Measurements from ENCODE around the gene RAX.

Gene RAX

DNA sequence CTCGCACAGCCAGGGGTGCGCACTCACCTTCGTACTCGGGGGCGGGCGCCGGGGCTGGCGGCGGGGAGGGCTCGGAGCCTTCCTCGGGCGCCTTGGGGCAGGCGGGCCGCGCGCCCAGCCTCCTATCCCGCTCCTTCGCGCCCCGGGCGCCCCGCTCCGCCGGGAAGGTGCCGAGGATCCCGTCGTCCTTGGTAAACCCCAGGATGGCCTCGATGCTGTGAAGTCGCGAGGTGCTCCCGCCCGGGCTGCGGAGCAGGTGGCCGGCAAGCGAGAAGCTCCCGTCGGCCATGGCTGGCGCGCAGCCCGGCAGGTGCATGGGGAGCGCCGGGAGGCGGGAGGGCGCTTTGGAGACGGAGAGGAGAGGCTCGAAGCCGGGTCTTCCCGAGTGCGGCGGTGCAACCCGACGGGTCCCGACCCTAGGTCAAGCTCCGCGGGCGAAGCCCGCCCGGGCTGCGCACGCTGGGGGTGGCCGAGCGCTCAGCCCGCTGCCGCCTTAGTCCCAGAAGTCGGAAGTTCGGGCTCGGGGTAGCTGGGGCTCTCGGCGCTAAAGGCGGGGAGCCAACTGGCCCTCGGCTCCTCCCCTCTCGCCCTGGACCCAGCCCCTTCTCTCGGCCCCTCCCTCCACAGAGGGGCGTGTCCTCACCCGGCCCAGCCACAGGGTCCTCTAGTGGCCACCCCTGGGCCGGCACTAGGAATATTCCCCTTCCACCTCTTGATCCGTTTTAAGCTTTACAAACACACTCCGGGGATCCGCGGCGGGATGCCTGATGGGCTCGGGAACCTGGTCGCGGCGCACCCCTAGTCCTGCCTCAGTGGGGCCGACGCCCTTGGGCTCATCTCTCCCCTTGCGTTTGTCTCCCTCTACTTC, at the start of gene RAX:
TSS of gene RAX (minus strand) at position 564 of the 868 bp plus-strand sequence. CDS start at position 316, 248 bp downstream.
- DNase-seq, result no peak

DNA sequence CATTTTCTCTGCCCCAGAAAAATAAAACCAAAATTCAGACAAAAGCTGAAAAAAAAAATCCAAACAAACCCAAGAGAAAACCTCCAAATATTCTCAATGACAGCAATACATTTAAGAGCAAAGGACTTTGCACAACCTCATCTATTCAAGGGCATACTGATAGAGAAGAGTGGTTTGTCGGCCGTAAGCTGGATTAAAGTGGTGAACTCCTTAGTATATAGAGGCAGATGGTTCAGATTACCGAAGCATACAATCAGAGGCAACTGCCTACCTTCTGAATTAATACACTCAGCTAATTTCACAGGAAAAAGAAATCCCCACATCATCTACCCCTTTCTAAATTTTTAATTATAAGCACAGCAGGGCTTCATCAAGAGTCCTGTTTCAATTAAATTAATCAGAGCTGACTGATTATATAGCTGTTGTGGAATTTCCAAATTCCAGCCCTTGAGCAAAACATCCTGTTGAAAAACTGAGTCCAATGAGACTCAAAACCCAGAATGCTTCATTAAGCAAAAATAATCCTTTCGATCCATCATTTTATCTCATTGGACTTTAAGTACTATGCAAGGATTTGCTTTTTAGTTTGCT, 45.3 kb upstream of the RAX start, which contains the start of gene CPLX4:
TSS of gene CPLX4 (minus strand) at position 190 of the 591 bp plus-strand sequence. CDS start at position 3, 187 bp downstream.
- no peak for DNase-seq

DNA sequence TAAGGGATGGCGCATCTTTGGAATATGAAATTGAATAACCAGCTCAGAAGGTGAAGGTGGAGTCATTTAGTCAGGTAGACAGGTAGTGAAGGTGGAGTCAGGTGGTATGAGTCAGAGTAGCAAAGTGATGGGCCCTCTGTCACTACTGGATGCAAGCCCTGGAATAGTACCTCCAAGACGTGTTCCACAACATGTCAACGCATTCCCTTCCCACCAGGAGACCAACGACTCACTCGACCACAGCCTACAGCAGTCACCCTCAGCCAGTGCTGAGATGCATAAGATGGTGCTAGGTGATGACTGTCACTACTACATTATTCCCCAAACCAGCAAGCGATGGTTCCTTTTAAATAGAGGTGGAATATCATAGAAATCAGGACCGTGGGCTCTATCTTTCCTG, 38.4 kb upstream of the RAX start:
- DNase-seq, result no peak

DNA sequence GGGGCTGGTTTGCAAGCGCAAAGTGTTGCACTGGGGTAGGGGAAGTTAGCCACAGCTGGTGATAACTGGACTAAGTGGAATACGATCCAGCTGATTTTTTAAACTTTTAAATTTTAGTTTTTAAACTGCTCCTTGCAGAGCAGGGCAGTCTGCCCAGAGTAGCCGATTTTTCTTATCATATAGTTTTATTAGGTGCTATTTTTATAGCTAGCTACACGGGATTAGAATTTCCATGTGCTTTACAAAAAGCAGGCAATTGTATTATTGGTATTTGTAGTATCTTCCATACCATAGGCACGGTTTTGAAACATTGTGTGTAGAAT, 35.6 kb upstream of the RAX start:
- DNase-seq, result no peak

DNA sequence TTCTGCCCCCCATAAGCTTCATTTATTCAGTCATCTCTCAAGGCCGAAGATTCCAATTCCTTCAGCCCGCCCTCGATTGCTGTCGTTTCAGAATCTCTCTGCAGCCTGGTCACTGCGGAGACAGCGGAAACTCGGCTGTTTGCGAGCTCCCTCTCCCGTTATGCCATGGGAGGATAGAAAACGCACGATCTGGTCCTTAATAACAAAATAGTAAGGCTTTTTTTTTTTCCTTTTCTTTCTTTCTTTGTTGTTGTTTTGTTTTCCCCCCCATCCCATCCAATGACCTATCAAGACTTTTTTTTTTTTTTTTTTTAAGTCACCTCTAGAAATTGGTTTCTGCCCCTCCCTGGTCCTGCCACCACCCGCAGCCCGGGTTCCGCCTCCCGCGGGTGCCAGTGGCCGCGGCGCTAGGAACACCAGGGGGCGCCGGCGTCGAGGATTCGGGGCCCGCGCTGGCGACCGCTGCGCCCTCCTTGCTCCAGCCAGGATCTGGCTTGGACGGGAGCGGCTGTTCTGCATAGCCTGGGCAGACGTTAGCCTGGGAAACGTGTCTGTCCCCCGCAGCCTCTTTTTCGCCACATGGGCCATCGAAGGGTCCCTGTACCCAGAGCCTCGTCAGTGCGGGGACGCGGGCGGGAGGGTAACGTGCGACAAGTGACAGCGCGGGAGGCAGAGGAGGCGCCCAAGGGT, 35.1 kb upstream of the RAX start:
- peak; percentile 65 for DNase-seq

DNA sequence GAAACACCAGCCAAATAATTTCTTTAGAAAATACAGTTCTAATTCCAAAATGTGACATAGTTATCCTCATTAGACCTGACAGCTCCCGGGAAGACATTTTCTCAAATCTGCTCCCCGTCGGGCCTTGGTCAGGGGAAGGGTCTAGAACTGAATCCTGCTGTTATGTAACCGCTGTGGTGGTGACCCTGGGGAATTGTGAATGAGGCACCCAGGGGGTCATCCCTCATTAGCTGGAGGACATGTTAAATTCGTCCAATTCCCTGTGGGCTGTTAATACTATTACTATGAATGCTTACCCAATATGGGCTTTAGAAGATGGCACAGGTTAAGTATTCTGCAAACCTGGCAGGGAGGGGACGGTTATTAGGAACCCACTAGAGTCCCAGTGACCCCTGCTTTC, 33.4 kb upstream of the RAX start:
- no peak for DNase-seq

DNA sequence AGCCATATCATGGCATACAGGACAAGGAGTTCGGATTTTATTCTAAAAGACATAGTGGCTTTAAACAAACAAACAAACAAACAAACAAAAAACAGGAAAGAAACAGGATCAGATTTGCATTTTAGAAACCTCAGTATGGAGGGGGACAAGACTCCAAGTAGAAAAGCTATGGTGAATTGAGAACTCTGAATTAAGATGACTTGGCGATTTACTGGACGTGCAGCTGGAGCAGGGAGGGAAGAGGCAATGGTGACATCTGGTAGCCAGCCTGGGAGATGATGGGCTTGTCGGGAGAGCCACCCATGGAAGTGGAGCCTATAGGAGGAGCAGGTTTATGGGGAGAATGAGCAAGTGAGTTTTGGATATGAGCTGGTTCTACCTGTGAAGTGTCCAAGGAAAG, 32.0 kb upstream of the RAX start:
- no peak for DNase-seq

DNA sequence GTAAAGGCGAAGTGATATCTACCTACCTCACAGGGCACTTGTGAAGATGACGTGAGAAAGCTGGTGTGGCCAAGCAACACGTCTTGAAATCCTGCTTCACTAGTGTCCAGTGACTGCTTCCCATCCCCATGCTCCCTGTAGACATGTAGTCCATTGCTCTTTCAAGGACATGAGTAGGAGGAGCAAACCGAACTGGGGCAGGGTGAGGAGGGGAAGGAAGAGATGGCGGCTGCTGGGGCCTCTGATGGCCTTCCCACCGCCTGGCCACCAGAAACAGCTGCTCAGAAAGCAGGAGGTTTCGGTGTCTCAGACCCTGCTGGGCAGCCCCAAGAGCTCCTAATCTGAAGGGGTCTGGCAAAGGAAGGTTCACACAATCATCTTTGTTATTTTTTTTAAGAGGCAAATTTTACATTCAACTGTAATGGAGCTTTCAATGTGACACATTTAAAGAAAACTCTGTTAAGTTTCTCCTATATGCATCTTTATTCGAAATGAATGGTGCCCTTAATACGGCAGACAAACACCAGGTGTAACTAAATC, 30.5 kb upstream of the RAX start:
- DNase-seq, result no peak

DNA sequence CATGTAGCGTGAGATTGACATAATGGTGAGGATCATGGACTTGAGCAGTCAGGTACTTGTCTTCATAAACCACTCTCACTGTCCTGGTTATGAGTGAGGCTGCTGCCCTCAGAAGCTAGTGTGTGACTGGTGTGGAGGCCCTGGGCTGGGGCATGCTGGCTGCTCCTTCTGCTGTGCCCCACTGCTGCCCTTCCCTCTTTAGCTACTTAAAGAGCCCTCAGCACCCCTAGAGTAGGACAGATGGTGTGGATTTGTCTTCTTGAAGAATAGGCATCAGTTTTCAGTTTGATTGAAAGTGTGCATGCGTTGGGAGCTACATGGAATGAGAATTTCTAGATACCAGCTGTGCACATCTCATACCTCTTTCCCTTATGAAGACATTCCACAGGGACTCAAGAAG, 29.8 kb upstream of the RAX start:
- no peak for DNase-seq

DNA sequence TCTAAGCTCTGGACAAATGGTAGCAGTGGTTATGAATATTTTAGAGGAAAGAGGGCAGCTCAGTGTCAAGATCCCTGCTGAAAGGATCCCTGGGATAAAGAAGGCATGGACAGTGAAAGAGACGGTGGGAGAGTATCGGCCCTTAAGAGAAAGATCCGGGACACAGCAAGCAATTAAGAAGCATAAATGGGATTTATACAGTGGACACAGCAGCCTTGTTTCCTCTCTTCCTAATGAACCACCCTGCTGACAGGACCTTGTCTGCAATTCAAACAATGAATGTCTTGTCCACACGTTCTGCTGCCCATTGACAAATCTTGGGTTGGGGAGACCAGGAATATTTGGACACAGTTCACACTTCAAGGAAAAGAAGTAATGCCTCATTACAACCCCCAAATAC, 28.7 kb upstream of the RAX start:
- DNase-seq, result no peak

DNA sequence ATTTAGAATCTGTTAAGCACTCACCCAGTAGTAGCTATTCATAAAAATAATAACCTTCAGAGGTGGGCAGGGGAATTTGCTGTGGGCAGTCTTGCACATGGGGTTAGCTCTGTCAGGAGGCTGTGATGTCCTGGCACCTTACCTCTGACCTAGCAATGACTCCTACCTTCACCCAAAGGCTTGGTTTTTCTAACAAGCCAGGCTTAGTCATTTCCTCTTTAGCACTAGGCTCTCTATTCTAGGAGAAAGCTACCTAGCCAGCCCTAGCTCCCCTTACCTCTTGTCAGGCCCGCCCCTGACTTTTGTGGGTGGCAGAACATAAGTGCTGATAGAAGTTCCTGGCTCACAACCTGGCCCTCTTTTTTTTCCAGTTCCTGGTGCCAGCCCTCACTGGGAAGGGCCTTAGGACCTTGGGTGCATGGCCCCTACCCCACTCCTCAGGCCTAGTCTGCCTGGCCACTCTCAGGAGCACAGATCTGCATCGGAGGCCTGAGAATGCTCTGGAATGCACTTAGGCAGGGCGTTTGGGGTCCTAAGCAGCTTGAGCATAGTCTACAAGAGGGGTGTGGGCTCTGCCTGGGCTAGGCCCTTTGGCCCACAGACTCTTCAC, 27.5 kb upstream of the RAX start:
- DNase-seq, result no peak

DNA sequence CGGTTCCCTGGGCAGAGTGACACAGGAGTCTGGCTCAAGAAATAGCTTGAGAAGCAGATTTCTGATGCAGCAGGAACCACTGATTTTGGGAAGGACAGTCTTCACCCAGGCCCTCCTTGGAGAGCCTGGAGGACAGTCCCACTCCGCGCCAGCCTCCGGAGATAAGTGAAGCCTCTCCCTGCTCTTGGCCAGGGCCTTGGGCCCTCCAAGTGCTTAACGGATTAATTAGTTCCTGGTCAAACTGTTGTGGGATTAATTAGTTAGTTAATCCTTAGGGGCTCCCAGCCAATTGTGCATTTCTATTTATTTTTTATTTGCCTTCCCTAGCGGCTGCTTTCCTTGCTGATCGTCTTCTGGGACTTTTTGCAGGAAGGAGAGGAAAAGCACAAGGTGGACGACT, 25.6 kb upstream of the RAX start:
- DNase-seq, result no peak

DNA sequence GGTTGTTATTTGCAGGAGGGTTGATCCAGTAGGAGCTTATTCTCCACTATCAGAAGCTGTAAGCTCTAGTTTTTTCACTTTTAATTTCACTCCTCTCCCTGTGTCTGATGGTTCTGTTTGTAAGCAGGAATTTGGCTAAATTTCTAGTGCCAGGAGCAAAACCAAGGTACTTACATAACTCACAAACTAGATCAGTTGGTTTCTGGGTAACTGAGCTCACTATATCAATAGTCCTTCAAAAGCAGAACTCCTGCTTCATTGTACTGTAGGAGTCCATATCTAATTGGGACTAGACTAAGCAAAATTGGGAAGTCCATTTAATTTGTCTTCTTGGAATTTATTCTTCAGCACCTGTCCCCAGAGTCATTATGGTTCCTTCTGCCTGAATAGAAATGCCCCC, 20.1 kb upstream of the RAX start:
- no peak for DNase-seq

DNA sequence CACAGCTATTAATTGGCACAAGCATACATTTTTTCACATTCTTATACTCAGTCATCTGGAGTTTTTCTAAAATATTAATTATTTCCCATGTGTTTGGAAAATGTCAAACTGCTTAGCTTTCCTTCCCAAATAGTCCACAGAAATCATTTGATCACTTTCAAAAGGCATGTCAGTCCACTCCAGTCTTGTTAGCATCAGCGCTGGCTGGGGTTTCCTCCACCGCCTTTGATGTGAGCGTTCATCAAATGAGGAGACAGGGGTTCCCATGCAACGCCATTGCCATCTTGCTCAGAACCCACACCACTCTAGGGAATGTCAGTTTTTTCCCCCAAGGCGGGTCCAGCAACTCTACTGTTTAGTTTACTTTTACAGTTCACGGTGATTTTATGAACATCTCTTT, 13.1 kb upstream of the RAX start:
- DNase-seq, result no peak

DNA sequence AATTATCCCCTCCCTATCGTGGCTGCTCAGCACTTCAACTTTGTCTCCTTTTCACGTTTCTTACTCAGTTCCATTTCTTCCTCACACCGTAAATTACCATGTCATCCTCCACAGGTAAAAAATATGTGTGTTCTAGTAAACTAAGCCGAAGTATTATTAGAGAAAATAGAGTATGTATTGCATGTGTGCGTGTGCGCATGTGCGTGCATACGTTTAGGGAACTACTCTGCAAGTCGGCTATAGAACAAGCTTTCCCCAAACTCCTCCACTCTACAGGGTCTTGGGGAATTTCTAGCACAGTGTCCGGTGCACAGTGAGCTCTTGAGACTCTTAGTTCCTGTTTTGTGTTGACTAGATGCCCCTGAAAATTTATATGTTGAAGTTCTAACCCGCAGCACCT, 9.1 kb upstream of the RAX start:
- DNase-seq, result no peak

DNA sequence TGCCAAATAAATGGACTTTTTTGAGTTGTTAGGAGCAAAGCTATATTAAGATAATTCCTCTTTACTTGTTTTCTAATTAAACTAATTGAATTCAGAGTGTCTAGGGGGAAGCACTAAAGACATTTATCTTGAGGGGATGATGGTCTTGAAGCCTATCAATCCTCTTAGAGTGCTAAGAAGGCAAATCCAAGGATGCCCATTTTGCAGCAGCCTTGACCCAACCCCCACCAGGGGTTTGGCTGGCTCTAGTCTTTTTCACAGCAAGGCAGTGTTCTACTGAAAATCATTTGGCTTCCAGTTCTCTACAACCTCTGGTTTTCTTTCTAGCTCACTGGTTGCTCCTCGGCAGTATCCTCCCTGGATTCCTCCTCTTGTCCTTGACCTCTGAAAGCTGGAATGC, 6.5 kb upstream of the RAX start:
- no peak for DNase-seq

DNA sequence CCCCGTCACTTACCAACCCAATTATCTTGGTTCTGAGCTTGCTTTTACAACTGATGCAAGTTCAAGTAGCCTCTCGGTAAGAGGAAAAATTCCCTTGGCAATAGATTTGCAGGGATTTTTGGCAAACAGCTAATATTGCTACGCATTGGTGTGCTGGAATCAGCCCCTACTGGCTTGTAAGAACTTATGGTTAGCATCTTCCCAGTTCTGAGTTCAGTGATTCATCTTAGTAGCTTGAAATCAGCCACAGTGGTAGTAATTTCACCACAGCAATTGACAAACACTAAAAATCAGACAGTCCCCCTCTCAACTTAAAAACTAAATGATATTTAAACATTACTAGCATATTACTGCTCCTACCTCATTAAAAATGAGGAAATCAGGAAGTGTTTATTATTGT, 5.9 kb upstream of the RAX start:
- no peak for DNase-seq

DNA sequence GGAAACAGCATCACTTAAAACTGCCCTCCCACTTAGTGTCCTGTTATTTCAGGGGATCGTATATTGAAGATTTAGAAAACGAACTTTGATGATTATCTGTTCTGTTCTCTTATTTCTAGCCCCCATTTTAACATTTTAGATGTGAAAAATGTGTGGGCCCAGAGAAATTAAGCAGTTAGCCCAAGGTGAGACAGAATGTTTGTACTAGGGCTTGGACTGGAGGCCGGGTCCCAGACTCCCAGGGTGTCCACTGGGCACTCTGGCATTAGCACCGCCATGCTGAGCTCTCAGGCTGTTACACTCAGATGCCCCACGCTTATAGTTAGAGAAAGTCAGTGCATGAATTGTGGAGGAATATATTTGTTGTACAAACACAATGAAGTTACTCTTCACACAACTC, 5.5 kb upstream of the RAX start:
- DNase-seq, result no peak

DNA sequence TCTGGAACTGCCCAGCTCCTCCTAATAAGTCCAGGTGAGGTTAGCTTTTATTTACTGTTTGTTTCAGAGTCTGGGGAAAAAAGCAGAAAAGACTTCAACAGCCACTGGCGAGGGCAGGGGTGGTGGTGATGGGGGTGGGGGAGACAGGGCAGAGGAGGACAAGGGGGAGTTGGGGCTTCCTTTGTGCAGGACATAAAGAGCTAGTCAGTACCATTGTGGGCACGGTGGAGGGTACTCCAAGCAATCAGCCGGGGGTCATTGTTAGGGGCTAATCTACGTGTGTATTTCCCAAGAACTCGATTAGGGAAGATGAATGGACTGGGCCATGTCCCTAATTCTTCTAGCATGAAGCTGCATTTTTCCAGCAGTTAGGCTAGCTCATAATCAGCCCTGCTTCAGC, 2.8 kb upstream of the RAX start:
- DNase-seq, result no peak

DNA sequence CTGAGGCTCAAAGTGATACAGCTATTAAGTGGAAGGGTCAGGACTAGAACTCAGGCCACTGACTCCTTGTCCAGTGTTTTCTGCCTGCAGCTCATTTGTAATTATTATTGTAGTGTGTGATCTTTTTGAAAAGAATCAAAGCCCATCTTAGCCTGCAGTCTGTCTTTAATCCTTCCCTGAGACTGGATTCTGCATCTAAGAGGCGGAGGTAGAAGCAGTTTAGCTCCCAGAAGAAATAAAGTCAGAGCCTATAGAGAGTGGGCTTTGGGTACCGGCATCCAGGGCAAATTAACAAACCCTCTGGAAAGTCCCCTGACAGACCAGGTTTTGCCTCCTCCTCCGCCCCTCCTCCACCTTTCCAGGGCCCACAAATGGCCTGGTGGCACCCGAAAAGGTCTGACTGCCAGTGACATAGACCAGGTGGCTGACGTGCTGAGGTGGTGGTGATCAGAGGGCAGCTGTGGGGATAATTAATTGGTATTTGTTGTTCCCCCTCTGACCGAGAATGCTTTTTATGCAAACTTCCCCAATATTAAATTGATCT, 2.2 kb upstream of the RAX start:
- no peak for DNase-seq

DNA sequence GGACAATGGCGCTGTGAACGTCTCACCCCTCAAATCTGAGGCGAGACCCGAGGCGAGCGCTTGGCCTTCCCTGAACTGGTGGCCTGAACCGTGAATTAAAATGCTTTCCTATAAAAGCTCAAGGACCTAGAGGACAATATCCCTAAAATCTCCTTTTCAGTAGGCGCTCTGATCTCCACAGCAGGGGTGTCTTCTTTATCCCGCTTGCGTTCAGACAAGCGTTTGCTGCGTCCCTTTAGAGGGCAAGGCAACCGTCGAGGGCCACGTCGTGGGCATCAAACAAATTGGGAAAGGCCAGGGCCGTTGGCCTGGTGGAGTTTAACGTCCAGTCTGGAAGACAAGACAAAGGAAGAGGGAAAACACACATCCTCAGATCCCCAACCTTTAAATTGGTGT, 1.3 kb upstream of the RAX start:
- no peak for DNase-seq

DNA sequence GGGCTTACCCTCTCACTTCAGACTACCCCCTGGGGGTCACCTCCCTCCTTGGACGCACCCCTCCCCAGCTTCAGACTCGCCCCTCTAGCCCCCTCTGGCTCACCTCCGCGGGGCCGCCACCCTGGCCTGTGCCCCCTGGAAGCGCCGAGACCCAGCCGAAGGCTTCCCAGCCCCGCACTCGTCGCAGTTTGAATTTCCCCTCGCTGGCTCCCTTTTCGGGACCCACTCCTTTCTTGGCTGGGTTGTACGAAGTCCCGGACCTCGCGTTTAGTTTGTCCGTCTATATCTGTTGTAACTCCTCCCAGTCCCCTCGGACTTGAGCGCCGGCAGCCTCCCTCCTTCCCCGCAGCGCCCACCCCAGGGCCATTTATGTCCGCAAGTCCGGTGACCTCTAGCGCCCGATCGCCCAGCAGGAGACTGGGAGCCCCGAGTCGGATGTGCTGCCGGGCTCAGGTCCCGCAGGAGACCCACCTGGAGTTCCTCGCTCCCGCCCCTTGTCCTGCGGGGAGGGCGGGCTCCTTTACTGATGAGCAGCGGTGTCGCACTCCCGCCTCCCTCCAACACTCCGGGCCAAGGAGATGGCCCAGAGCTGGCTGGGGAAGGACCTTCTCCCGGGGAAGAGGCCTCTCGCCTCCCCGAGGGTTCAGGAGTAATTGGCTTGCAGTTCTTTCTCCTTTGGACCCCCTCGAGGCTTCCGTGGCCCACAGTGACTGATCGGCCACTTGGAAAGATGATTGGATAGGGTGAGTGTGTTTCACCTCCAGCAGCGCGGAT, 692 bp upstream of the RAX start:
- no peak for DNase-seq
